SK-N-MC (cell line): ENCODE results near the gene TADA1.

Experiments used
- EZH2 ChIP-seq: fragments of 200-600 bp; sonication (generic); IDR thresholded peaks from one replicate; pipeline ENCODE4 v1.6.1; 2017; ENCODE audit warnings: antibody characterized with exemption
- FOXP2 ChIP-seq: optimal IDR thresholded peaks from 2 replicates; pipeline ENCODE3; 2011; ENCODE audit warnings: mild to moderate bottlenecking, moderate library complexity; ENCODE audit not compliant: insufficient read depth; ENCODE audit errors: extremely low read length, control extremely low read depth
- POLR2AphosphoS5 ChIP-seq: IDR thresholded peaks from 2 replicates; pipeline ENCODE4 v1.6.1; 2012; ENCODE audit warnings: mild to moderate bottlenecking, low read depth, low read length, borderline replicate concordance

- no peak for TF ChIP-seq EZH2
- no peak for TF ChIP-seq FOXP2
- TF ChIP-seq POLR2AphosphoS5, result no peak
These were observed 29.8 kb upstream of the TADA1 start for GRCh38 chr1:166905900-166906299.
